HG02973 (cell line): ENCODE data around the gene TREX2.

Source experiments
- ATAC-seq: cut with Tn5 transposase; IDR thresholded peaks from one replicate; pipeline ENCODE4 v1.9.1; 2021; ENCODE audit warnings: moderate library complexity; ENCODE audit not compliant: unreplicated experiment

Gene TREX2, protein sequence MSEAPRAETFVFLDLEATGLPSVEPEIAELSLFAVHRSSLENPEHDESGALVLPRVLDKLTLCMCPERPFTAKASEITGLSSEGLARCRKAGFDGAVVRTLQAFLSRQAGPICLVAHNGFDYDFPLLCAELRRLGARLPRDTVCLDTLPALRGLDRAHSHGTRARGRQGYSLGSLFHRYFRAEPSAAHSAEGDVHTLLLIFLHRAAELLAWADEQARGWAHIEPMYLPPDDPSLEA

GRCh38 chrX:153445856-153446635 lies at the start of gene TREX2:
TSS of gene TREX2 (minus strand) at chrX:153446056. CDS start at chrX:153445430, 626 bp downstream.
- no peak for ATAC-seq

DNA sequence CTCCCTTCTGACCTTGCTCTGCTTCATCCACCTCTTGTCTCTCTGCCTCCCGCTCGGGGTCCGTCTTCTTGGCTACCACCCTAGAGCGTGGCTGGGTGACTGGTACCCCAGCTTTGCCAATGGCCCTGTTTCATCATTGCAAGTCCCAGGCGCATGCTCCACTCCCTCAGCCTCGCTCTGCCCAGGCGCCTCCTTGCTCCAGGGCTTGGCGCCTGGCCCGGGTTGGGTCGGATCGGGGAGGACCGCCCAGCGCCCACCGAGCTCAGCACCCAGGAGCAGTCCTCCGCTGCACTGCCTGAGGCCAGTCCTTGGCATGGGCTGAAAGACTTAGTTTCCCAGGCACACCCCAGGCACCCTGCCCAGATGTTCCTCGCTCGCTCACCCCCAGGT lies 49.5 kb upstream of the TREX2 start:
- no peak for ATAC-seq

DNA sequence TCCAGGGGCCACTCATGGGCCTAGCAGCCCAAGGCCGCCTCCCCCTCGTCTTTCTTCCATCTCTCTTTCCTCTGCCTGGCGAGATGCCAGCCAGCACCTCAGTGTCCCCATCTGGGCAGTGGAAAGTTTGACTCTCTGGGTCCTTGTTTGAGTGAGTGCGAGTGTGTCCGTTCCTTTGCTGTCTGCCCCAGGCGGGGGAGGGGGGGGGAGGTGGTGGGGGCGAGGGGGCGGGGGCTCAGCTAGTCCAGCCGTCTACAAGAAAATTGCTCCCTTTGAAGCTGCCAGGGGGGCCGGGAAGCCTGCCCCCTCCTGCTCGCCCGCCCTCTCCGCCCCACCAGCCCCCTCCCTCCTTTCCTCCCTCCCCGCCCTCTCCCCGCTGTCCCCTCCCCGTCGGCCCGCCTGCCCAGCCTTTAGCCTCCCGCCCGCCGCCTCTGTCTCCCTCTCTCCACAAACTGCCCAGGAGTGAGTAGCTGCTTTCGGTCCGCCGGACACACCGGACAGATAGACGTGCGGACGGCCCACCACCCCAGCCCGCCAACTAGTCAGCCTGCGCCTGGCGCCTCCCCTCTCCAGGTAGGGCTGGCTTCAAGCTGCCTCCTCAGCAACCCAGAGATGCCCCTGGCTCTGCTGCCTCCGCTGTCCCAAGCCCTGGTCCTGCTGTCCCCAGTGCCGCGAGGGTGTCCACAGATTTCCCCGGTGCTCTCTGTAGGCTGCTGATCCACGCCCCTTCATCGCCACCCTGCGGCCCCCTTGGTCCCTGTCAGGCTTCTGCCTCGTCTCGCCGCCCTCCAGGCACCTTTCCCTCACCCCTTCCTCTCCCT lies 48.9 kb upstream of the TREX2 start, which contains the start of gene BGN:
Gene BGN, plus strand, starts transcription at position 440 of the 821 bp plus-strand sequence. CDS start 9,652 bp downstream, outside the sequence.
- ATAC-seq: no peak

DNA sequence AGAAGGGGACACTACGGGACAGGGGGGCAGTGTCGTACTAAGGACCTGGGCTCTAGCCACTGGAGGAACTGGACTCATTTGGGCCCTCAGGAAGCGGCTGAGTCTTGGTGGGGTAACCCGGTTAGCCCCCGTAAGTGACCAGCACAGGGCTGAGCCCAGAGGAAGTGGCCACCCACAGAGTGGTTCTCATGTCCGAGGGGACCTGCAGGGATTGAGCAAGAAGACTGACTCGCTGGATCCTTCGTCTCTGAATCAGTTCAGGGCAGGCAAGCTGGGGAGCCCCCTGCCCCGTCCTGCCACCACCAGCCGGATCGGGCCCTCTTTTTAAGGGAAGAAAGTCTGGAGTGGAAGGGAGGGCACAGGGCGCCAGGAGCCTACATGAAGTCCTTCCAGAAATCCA lies 48.2 kb upstream of the TREX2 start:
- no peak for ATAC-seq

- ATAC-seq: no peak
Measured at GRCh38 chrX:153493085-153493484, 47.2 kb upstream of the TREX2 start.

GRCh38 chrX:153492543-153492942 lies 46.7 kb upstream of the TREX2 start:
- no peak for ATAC-seq

DNA sequence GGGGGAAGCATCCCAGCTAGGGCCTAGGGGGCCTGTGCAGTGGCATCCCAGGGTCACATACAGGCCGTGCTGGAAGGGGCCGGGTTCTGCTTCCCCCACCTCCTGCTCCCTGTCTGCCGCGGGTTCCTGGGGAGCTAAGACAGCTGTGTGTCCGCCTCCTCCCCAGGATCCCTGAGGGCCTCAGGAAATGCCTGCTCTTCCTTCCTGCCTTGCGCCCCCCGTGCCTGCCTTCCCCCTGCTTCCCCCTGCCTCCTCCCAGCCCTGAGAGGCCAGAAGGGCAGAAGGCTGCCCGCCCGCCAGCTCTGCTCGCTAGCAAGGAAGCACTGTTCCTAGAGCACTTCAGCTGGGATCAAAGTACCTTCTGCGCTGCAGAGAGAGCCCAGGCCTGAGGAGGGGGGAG lies 46.1 kb upstream of the TREX2 start:
- no peak for ATAC-seq

DNA sequence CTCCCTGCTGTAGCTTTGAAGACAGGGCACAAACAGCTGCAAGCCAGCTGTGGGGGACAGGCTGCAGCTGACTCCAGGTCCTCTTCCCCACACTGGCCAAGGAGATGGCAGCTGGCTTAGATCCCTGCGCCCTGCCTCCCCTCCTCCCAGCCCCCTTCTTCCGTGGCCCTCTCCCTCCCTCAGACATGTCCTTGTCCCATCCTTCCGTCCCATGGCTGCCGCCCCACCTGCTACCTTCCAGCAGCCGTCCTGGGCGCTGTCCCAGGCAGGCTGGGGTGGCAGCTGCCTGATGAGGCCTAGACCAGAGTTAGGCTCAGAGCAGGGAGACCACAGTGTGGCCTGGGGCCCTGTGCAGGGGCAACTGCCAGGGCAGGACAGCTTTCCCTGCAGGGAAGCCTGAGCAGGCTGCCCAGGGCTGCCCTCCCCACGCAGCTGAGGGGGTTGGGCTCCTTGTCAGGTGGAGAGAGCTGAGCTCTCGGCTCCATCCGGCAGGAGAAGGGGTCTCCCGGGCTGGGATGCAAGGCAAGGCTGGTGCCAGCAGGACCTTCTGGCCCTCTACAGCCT lies 45.6 kb upstream of the TREX2 start:
- no peak for ATAC-seq

DNA sequence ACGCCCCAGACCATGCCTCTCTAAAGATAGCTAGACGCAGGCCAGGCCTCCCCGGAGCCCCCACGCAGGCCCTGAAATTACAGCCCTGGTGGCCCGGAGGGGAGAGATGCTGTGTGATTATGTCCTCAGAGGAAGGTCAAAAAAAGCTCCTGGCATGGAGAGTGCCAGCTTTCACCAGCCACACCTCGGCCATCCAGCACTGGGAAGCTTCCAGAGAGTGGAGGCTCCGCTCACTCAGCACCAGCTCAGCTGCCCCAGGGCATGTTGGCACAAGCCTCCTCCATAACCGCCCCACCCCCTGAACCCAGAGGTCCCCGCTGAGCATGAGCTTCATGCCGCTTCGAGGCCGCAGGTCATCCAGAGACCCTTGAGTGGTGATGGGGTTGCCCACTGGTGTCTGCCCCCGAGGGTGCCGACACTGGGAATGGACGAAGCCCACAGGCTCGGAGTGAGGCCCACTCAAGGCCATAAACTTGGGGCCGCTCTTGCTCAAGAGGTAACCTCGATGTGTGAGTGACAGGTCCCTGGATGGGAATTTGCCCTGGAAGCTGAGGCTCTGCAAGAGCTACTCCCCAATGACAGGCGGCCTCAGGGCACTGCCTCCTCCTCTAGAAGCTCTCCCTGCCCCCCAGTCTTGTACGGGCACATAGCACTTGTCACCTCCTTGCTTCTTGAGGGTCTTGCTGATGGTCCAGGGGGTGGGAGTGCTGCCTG lies 44.5 kb upstream of the TREX2 start:
- ATAC-seq: no peak

GRCh38 chrX:153488231-153488914 lies 42.5 kb upstream of the TREX2 start:
- no peak for ATAC-seq

- no peak for ATAC-seq
Measured at GRCh38 chrX:153487590-153488071, 41.8 kb upstream of the TREX2 start.

DNA sequence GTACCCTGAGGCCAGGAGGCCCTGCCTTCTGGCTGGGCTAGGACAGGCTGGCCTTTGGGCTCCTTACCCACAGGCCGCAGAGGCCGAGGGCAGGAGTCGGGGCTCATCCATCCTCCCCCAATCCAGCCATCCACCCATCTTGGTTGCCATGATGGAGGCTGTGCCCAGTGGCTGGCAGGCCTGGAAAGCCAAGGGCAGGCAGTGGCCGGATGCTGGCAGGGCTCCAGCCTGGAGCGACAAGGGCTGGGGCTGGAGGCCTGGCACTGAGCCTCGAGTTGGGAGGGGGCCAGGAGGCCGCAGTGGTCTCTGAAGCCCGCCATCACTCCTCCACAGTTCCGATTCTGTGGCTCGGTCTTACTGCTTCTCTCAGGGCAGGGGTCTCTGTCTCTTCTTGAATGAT lies 40.3 kb upstream of the TREX2 start:
- ATAC-seq: no peak

DNA sequence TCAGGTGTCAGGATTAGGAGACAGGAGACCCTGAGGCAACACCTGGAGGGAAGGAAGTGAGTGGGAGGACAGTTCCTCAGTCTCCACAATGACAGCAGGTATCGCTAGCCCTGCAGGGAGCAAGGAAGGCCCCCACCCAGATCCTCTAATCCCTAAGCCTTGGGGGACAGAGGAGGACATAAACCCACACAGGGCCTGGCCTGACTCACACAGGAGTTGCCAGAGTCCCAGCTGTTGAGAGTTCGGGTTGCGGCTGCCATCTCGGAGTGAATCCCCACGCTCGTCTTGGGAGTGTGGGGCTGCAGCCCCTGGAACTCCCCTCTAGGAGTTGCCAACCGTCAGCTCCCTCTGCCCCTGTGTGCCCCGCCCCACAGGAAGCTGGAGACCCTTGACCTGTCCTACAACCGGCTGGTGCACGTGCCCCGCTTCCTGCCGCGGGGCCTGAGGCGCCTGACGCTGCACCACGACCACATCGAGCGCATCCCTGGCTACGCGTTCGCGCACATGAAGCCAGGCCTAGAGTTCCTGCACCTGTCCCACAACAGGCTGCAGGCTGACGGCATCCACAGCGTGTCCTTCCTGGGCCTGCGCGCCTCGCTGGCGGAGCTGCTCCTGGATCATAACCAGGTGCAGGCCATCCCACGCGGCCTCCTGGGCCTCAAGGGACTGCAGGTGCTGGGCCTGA lies 39.7 kb upstream of the TREX2 start:
- ATAC-seq: no peak

DNA sequence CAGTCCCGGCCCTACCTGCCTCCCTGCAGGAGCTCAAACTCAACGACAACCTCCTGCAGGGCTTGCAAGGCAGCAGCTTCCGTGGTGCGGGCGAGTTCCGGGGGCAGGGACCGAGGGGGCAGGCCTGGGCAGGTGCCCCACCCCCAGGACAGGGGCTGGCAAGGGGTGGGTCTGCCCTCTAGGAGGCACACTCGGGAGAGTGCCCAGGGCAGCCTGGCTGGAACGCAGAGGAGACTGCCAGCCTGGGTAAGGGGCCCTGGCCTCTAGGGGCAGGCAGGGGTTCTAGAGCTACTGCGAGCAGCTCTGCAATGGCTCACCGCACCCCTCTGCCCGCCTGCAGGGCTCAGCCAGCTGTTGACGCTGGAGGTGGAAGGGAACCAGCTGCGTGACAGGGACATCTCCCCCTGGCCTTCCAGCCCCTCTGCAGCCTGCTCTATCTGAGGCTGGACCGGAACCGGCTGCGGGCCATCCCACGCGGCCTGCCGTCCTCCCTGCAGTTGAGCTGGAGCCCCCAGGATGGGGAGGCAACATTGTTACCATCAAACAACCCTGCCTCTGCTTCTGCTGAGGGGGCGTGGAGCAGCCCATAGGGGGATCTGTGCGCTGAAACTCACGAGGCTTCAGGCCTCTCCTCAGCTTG lies 36.6 kb upstream of the TREX2 start:
- ATAC-seq: no peak

- ATAC-seq: no peak
Measured at GRCh38 chrX:153481043-153481442, 35.2 kb upstream of the TREX2 start.

- no peak for ATAC-seq
Measured at GRCh38 chrX:153478746-153479145, 32.9 kb upstream of the TREX2 start.

DNA sequence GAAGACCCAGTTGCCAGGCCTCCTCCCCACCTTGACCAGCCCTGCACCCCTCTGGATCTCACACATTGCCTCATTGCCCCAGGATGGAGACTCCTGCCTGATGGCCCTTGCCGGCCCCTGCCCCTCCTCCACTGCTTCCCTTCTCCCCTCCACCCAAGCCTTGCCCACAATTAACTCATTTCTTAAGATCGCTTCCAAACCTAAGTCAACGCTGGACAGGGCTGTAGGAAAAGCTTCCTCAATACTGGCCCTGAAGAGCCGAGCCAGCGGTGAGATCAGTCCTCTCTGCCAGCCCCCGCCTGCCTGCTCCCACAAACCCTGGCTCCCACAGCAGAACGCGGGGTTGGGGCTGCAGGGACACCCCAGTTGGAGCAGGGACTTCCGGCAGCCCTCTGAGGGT lies 32.0 kb upstream of the TREX2 start:
- no peak for ATAC-seq

DNA sequence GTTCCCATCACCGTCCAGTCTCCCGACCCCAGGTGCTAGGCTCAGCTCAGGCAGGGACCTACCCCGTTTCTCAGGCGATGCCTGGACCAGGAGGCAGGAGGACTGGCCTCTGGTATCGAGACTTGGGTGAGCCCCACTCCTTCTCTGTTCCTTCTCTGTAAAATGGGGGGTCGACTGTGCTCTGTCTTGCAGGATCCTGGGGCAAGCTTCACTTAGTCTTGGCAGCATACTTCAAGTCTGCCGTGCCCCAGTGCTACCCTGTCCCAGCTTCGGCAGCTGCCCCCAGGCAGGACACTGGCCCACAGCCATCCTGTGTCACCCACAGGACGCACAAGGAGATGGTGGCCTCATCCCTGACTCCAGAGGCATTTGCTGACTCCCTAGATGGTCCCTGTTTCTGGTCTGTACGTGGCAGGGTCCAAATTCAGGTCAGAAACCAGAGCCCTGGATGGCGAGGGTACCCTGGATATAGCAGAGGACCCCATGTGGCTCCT lies 31.6 kb upstream of the TREX2 start:
- ATAC-seq: no peak
